ENCODE data around the gene CCDC159.

GRCh38 chr19:11299946-11300810, 46.1 kb upstream of the CCDC159 start:
- no peak for TF ChIP-seq CTCF (conservative IDR thresholded peaks at IDR 0.05; ENCODE audit: low read length)
- TF ChIP-seq EZH2phosphoT487 (IDR thresholded peaks at IDR 0.05; ENCODE audit: borderline replicate concordance), result no peak
